GM12878 (cell line): Measurements from ENCODE around the gene IKBKG. TPM values are rescaled to one million over a fixed set of nuclear protein-coding genes. Genes with fewer than 3 reads are reported as not detected.

Experiments used
- ATAC-seq: fragments of 200-7000 bp; cut with Tn5 transposase; 3 replicates; pipeline ENCODE4 v1.9.1; 2020; ENCODE audit warnings: mild to moderate bottlenecking, moderate library complexity
- BruUV-seq: library from RNA; stranded (reverse); fragments of 400-500 nt; replicated peaks from 2 replicates; lab custom pipeline; 2021; lab: Mats Ljungman, UMichigan
- CTCF ChIA-PET: fragments of 300-600 bp; sonication (Branson Sonifier 250); formaldehyde crosslinking; extraction: SDS; loops from one replicate; lab custom pipeline; 2021; ENCODE audit warnings: inconsistent platforms; lab: Yijun Ruan, JAX
- POLR2A ChIA-PET: fragments of 350-600 bp; formaldehyde crosslinking; extraction: SDS; loops from one replicate; lab custom pipeline; 2021; ENCODE audit warnings: inconsistent platforms; lab: Charles Lee
- RAD21 ChIA-PET: fragments of 300-600 bp; sonication (Branson Sonifier 250); formaldehyde crosslinking; loops from one replicate; lab custom pipeline; 2023; ENCODE audit warnings: antibody characterized with exemption; ENCODE audit not compliant: unreplicated experiment; lab: Charles Lee
- SMC1A ChIA-PET: fragments of 300-600 bp; sonication (Branson Sonifier 250); formaldehyde crosslinking; loops from one replicate; lab custom pipeline; 2023; ENCODE audit not compliant: unreplicated experiment, uncharacterized antibody; lab: Charles Lee
- DNase-seq: peaks from one replicate; pipeline ENCODE4 v3.0.0-alpha.2; 2011; ENCODE audit warnings: low read depth, low spot score
- FAIRE-seq: peaks from 3 replicates; lab custom pipeline; 2011; peaks lifted over from hg19 to GRCh38; lab: Jason Lieb, UNC
- H2AFZ ChIP-seq: 2 replicates; pipeline ENCODE4 v1.6.0; 2011; ENCODE audit warnings: low read depth, low read length, control low read depth; ENCODE audit not compliant: control insufficient read depth
- H3K27ac ChIP-seq: 2 replicates; pipeline ENCODE4 v1.5.1; 2011; ENCODE audit warnings: control low read depth; ENCODE audit not compliant: control insufficient read depth, insufficient read depth
- H3K27me3 ChIP-seq, 2 experiments: replicated peaks in 1 of 2; 2 replicates each; pipeline versions ENCODE4 v1.6.0 to v1.6.1; 2011; ENCODE audit warnings: low read length in 1 of 2; ENCODE audit not compliant: control insufficient read depth in 2 of 2, insufficient read depth in 2 of 2
- H3K36me3 ChIP-seq, 2 experiments: 2 replicates each; pipeline ENCODE4 v1.5.1; 2011; ENCODE audit warnings: low read length in 1 of 2; ENCODE audit not compliant: control insufficient read depth in 2 of 2, insufficient read depth in 2 of 2
- H3K4me1 ChIP-seq: 2 replicates; pipeline ENCODE4 v1.6.1; 2011; ENCODE audit warnings: mild to moderate bottlenecking, low read length, moderate library complexity, mixed read lengths; ENCODE audit not compliant: control insufficient read depth, insufficient read depth
- H3K4me2 ChIP-seq: 2 replicates; pipeline ENCODE4 v1.6.0; 2011; ENCODE audit warnings: control low read depth; ENCODE audit not compliant: control insufficient read depth, insufficient read depth
- H3K4me3 ChIP-seq: fragments of 200-600 bp; sonication (generic); 2 replicates; pipeline ENCODE4 v1.5.1; 2016
- H3K79me2 ChIP-seq: 2 replicates; pipeline ENCODE4 v1.6.0; 2011; ENCODE audit warnings: low read length; ENCODE audit not compliant: control insufficient read depth, insufficient read depth
- H3K9ac ChIP-seq: 2 replicates; pipeline ENCODE4 v1.8.0; 2011; ENCODE audit warnings: low read length, control low read depth, mixed read lengths; ENCODE audit not compliant: control insufficient read depth, insufficient read depth
- H3K9me3 ChIP-seq: replicated peaks from 3 replicates; pipeline ENCODE4 v1.5.1; 2011; ENCODE audit warnings: mild to moderate bottlenecking, low read length; ENCODE audit not compliant: control insufficient read depth, insufficient read depth
- H4K20me1 ChIP-seq: 2 replicates; pipeline ENCODE4 v1.6.0; 2011; ENCODE audit not compliant: control insufficient read depth, insufficient read depth
- CREB1 ChIP-seq: IDR thresholded peaks from 2 replicates; pipeline ENCODE4 v1.6.1; 2012; ENCODE audit warnings: low read depth, mild to moderate bottlenecking, inconsistent platforms
- E2F4 ChIP-seq: IDR thresholded peaks from 2 replicates; pipeline ENCODE4 v1.6.1; 2012; ENCODE audit warnings: low read depth, low read length, improper control_type of control experiment
- IKZF1 ChIP-seq: fragments of 450-650 bp; conservative IDR thresholded peaks from 2 replicates; pipeline ENCODE4 v1.6.1; 2017; ENCODE audit warnings: antibody characterized with exemption, mild to moderate bottlenecking
- KDM1A ChIP-seq: fragments of 200-600 bp; sonication (generic); IDR thresholded peaks from 2 replicates; pipeline ENCODE4 v1.6.1; 2016; ENCODE audit warnings: borderline replicate concordance
- NR2C2 ChIP-seq: IDR thresholded peaks from 2 replicates; pipeline ENCODE4 v1.6.1; 2011; ENCODE audit warnings: borderline replicate concordance, low read depth; ENCODE audit not compliant: control insufficient read depth, insufficient read length
- PAX8 ChIP-seq: fragments of 450-650 bp; IDR thresholded peaks from 2 replicates; pipeline ENCODE4 v1.6.1; 2017; ENCODE audit warnings: mild to moderate bottlenecking, moderate library complexity
- POU2F2 ChIP-seq: IDR thresholded peaks from 3 replicates; pipeline ENCODE4 v1.6.1; 2011; ENCODE audit warnings: low read depth, mild to moderate bottlenecking, low read length, borderline replicate concordance
- RFX5 ChIP-seq: IDR thresholded peaks from 2 replicates; pipeline ENCODE4 v1.6.1; 2011; ENCODE audit warnings: low read depth, low read length, improper control_type of control experiment
- SPI1 ChIP-seq: IDR thresholded peaks from 2 replicates; pipeline ENCODE4 v1.6.1; 2011; ENCODE audit warnings: low read depth, mild to moderate bottlenecking, low read length, moderate library complexity, borderline replicate concordance; ENCODE audit not compliant: insufficient read depth
- YY1 ChIP-seq: IDR thresholded peaks from 2 replicates; pipeline ENCODE4 v1.6.1; 2011; ENCODE audit warnings: low read depth, mild to moderate bottlenecking, low read length
- ZBED1 ChIP-seq: IDR thresholded peaks from 2 replicates; pipeline ENCODE4 v1.6.1; 2016; ENCODE audit warnings: borderline replicate concordance
- ZBTB11 ChIP-seq: fragments of 450-650 bp; formaldehyde crosslinking; IDR thresholded peaks from 2 replicates; pipeline ENCODE4 v1.5.0; 2022; ENCODE audit warnings: mild to moderate bottlenecking, missing genetic modification characterization
- ZNF274 ChIP-seq: IDR thresholded peaks from one replicate; pipeline ENCODE4 v1.8.0; 2011; ENCODE audit not compliant: insufficient read length, insufficient read depth
- WGBS: methylation state at CpG from one replicate; pipeline ENCODE4 v1.1.6; 2016; ENCODE audit warnings: low lambda C conversion rate; ENCODE audit not compliant: insufficient replicate concordance, insufficient coverage; ENCODE audit errors: missing lambda C conversion rate; 5-methylcytosine and 5-hydroxymethylcytosine counted together
- in situ Hi-C: fragments of 300-500 bp; cut with MboI; formaldehyde crosslinking; loops from 9 replicates; pipeline ENCODE4 v1.14.3; 2018; ENCODE audit warnings: mixed read lengths
- intact Hi-C: fragments of 100-400 bp; cut with micrococcal nuclease; formaldehyde crosslinking; loops from one replicate; pipeline ENCODE4 v1.14.2; 2022; ENCODE audit not compliant: unreplicated experiment
- polyA plus RNA-seq, 11 experiments: library from polyadenylated mRNA; depleted of rRNA in 4 of 11; unstranded in 6 of 11; stranded (reverse) in 5 of 11; fragments of >200 nt; fragmentation: Nextera tagmentation in 4 of 11; fragmentation: Illumina TruSeq in 1 of 11; extraction: Ambion mirVana in 4 of 11; extraction: Trizol in 1 of 11; gene quantifications; 1 replicate in 1 of 11; 2 replicates in 10 of 11; pipeline versions ENCODE4 v1.2.1 to v1.2.3, GENCODE V29; 2011 to 2016; ENCODE audit warnings: inconsistent platforms in 2 of 11, missing spikeins in 2 of 11, low read depth in 1 of 11
- total RNA-seq, 4 experiments: library from RNA; depleted of rRNA in 3 of 4; stranded (reverse); fragments of >200 nt in 3 of 4; fragmentation: Illumina TruSeq in 1 of 4; extraction: Trizol in 1 of 4; gene quantifications; 2 replicates each; pipeline versions ENCODE4 v1.2.1 to v1.2.3, GENCODE V29; 2013 to 2021

Gene IKBKG
- total and polyA plus RNA-seq, 10 of the 15 experiments (the other 5 are each of a cell fraction or from before 2014, with no cell fraction given), result 0.35 to 30.7 (median 16.7) TPM

GRCh38 chrX:154600759-154601374 lies 53.4 kb downstream of the IKBKG start (continued):
- TF ChIP-seq POU2F2 (no peak), IKZF1 (no peak)

GRCh38 chrX:154602226-154602625 lies 54.8 kb downstream of the IKBKG start:
- SMC1A ChIA-PET, result no interaction called here
- BruUV-seq, result no TSS peak
- 41% methylated on average over 12 of the region's 13 CpGs for WGBS
- DNase-seq, result no peak
- Histone ChIP-seq H3K4me1 (no peaks in the 10 kb centered on the region), H2AFZ (no peak overlapping the region), H3K36me3 (no peaks in the 10 kb centered on the region), H4K20me1 (no peaks in the 10 kb centered on the region), H3K27me3 (no peaks in the 10 kb centered on the region), H3K27ac (no peak overlapping the region), H3K9me3 (no peaks in the 10 kb centered on the region; the same call in 2 of the 3 replicates), H3K4me3 (no peak overlapping the region), H3K79me2 (no peaks in the 10 kb centered on the region), H3K9ac (no peak overlapping the region)
- POLR2A ChIA-PET, result no interaction called here
- in situ Hi-C loops (no loop called here), intact Hi-C loops (no loop called here)
- CTCF ChIA-PET, result no interaction called here
- RAD21 ChIA-PET, result no interaction called here
- ATAC-seq, result no peak
- FAIRE-seq, result no peak
- TF ChIP-seq YY1, result no peak
- no peak for TF ChIP-seq RFX5
- no peak for TF ChIP-seq SPI1
- no peak for TF ChIP-seq NR2C2
- no peak for TF ChIP-seq KDM1A
- no peak for TF ChIP-seq PAX8
- TF ChIP-seq ZBED1, result no peak
- no peak for TF ChIP-seq CREB1
- no peak for TF ChIP-seq ZNF274
- no peak for TF ChIP-seq E2F4
- no peak for TF ChIP-seq ZBTB11
- TF ChIP-seq, all 136 proteins: peak for 0
- H3K4me2 ChIP-seq, result no peak overlapping the region
